ENCODE results near the gene VSTM2B.

VSTM2B gene

DNA sequence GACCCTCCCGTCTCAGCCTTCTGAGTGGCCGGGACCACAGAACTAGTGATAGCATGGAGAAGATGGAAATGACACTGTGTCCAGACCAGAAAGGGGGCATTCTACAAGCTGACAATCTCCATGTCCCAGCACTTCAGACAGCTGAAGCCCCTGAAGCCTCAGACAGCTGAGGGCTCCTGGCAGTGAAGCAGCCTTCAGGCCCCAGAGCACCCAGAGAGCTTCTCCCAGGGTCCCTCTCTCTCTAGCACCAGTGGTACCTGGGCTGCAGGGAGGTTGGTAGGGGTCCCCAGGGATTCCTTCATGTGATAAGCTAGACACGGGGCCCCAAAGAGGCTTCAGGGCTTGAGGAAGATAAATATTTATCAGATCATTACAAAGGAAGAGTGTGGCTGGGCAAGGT is 72.7 kb downstream of the VSTM2B start:
- DNase-seq = no peak

DNA sequence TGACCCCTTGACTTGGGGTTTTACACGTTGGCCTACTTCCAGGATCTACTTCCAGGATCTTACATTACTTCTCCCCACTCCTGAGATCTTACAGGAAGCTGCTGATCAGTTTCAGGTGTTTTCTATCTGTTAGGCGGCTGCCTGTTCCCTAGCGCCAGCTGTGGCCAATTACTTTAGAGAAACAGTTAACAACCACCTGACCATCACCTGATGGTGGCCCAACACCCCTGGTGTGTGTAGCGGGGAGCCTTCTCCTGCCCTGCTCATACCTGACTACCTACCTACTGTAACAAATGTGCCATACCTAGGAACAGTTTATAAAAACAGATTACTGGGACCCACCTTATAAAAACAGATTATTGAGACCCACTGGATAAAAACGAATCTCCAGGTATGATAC is 77.5 kb downstream of the VSTM2B start:
- DNase-seq = no peak

GRCh38 chr19:29605653-29606419 is 80.0 kb downstream of the VSTM2B start, which contains the start of gene POP4:
Gene POP4, plus strand, starts transcription at chr19:29606283. Its CDS starts 36 bp downstream, at chr19:29606319.
- DNase-seq = peak; percentile 94 to 99

DNA sequence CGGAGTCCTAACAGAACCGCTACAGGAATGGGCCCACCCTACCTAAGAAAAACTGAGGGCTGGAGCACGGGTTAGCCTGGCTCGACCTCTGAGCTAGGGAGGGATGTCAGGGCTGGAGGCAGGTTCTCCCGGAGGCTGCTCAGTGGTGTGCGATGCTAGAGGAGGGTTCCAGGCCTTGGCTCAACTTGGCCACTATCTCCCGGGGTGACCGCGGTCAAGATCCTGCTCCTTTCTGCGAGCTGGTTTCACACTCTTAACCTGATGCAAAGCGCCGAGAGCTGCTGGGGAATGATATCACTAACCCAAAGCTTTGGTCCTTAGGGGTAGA is 80.6 kb downstream of the VSTM2B start:
- DNase-seq = no peak

GRCh38 chr19:29609636-29610035 is 83.8 kb downstream of the VSTM2B start:
- DNase-seq = no peak

DNA sequence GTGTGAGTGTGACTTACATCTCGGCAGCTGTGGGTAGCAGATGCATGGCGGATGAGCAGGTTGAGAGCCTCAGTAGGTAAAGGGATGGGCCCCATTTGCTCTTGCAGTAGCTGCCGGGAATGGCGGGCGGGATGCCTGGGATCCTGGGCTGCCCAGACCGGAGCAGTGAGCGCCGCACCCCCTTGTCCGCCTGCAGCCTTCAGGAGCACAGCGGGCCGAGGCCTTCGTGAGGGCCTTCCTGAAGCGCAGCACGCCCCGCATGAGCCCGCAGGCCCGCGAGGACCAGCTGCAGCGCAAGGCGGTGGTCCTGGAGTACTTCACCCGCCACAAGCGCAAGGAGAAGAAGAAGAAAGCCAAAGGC is 84.4 kb downstream of the VSTM2B start:
- DNase-seq = no peak

GRCh38 chr19:29610574-29611271 is 84.9 kb downstream of the VSTM2B start:
- DNase-seq = peak; percentile 79 to 86

GRCh38 chr19:29612121-29612520 is 86.3 kb downstream of the VSTM2B start:
- no peak for DNase-seq

DNA sequence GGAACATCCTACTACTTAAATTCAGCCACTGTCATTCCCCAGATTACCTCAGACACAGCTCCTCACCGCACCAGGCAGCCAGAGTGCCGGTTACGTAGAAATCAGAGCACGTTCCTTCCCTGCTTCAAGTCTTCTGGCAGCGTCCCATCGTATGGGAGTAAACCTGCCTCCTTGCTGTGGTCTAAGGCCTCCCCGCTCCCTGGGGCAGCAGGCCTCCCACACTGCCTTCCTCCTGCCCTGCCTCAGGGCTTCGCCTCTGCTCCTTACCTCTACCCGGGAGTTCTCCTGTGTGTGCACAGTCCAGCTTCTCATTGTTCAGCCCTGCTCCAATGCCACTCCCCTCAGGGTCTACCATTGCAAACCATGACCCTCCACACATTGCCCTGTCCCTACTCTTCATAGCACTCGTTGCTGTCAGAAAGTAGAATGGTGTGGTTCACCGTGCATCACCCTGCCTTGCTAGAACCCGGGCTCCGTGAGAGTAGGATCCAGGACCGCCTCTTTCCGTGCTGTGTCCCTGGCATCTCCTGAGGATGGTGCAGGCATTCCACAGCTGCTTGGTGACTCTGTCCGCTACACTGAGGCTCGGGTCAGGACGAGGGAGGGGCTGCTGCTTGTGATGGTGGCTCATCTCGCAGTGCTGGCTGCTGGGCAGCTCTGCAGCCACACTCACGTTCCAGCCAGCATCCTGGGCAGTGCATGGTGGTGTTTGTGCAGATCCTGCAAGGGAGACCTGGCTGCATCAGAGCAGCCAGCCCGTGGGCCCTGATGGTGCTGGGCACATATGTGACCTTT is 87.2 kb downstream of the VSTM2B start:
- DNase-seq = no peak

DNA sequence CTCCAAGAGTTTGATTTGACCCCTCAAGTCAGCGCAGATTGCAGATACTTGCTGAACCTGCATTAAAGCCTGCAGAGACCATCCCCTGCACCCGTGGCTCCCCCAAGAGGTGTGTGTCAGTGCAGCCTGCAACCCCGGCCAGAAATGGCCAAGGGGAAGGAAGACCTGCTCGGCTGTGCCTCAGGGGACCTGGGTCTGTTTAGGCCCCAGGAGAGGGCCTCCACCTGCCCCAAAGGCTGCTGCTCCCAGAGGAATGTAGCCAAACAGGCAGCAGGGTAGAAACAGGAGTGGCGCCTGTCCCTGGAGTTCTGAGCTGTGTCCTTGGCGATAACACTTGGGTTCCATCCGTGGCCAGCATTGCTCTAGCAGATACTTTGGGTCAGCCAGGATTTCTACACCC is 88.3 kb downstream of the VSTM2B start:
- DNase-seq = no peak

All from inflammatory macrophage treated with lipopolysaccharide for 1 hour (primary cell).